SK-N-MC (cell line): ENCODE measurements around the gene FUCA1.
"Not testable (repeated sequence)": the region's sequence is repeated elsewhere in the genome, so short reads cannot be mapped to it uniquely, and the experiment has no call there.

ENCODE experiments used
- DNase-seq: peaks from one replicate; pipeline ENCODE4 v3.0.0-alpha.2; 2011; ENCODE audit warnings: low read depth, low spot score
- H3K27ac ChIP-seq: fragments of 200-600 bp; sonication (generic); 2 replicates; pipeline ENCODE4 v1.5.1; 2016; ENCODE audit warnings: mixed run types
- H3K36me3 ChIP-seq: fragments of 200-600 bp; sonication (generic); 2 replicates; pipeline ENCODE4 v1.6.1; 2017; ENCODE audit warnings: antibody characterized with exemption, low read length, mixed read lengths; ENCODE audit not compliant: insufficient read depth
- H3K4me3 ChIP-seq: fragments of 200-600 bp; sonication (generic); 2 replicates; pipeline ENCODE4 v1.5.1; 2016
- H3K9ac ChIP-seq: fragments of 200-600 bp; sonication (generic); 2 replicates; pipeline ENCODE4 v1.8.0; 2017; ENCODE audit warnings: mixed run types, mixed read lengths; ENCODE audit not compliant: insufficient read length
- H3K9me3 ChIP-seq: fragments of 200-600 bp; sonication (generic); 2 replicates; pipeline ENCODE4 v1.6.1; 2017; ENCODE audit warnings: low read depth, mild to moderate bottlenecking, antibody characterized with exemption, low read length, moderate library complexity, mixed read lengths
- EZH2 ChIP-seq: fragments of 200-600 bp; sonication (generic); IDR thresholded peaks from one replicate; pipeline ENCODE4 v1.6.1; 2017; ENCODE audit warnings: antibody characterized with exemption
- FOXP2 ChIP-seq: optimal IDR thresholded peaks from 2 replicates; pipeline ENCODE3; 2011; ENCODE audit warnings: mild to moderate bottlenecking, moderate library complexity; ENCODE audit not compliant: insufficient read depth; ENCODE audit errors: extremely low read length, control extremely low read depth
- POLR2AphosphoS5 ChIP-seq: IDR thresholded peaks from 2 replicates; pipeline ENCODE4 v1.6.1; 2012; ENCODE audit warnings: mild to moderate bottlenecking, low read depth, low read length, borderline replicate concordance

The FUCA1 gene

DNA sequence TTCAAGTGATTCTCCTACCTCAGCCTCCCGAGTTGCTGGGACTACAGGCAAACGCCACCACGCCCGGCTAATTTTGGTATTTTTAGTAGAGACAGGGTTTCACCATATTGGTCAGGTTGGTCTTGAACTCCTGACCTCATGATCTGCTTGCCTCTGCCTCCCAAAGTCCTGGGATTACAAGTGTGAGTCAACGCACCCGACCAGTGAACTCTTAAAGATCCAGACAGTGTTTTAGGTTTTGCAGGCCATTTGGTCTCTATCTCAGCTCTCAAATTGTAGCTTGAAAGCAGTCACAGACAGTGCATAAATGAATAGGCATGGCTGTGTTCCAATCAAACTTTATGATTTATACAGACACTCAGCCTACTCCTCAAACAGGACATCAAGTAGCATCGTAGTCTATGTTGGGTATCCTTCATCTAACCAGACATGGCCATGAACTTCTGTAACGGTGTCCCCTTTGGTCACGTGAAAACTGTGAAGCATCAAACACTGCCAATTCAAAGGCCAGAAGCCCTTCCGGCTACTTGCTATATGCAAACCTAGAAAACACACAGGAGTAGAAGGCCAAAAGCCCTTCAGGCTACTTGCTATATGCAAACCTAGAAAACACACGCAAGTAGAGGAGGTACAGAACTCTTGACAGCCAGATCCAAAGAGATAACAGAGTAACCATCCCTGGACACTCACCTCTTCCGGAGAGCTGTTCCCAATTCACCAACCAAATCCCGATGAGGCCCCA is 3.1 kb downstream of the FUCA1 start:
- DNase-seq = no peak
- Histone ChIP-seq H3K27ac (no peak overlapping the region), H3K9me3 (no peaks in the 10 kb centered on the region), H3K36me3 (peaks cover 44% of the 10 kb centered on the region), H3K4me3 (no peak overlapping the region), H3K9ac (no peak overlapping the region)
- TF ChIP-seq FOXP2 (no peak), EZH2 (no peak), POLR2AphosphoS5 (no peak)

DNA sequence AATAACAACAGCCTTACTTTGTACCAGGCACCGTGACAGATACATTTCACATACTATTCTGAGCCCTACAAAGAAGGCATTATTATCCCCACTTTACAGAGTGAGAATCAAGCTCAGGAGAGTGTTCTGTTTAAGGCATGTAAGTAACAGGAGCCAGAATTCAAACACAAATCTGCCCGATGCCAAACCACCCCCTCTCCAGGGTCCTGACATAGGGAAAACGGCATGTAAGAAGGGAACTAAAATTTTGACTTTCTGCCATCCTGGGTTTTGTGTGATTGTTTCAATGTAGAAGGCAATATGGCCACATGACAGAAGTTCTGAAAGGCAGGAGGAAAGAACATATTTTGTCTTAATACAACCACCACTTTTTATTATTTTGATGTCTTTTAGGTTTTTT is 5.5 kb downstream of the FUCA1 start:
- Histone ChIP-seq H3K4me3 (no peak overlapping the region), H3K36me3 (peaks cover 61% of the 10 kb centered on the region), H3K27ac (no peak overlapping the region), H3K9ac (no peak overlapping the region), H3K9me3 (no peaks in the 10 kb centered on the region)
- no peak for DNase-seq
- TF ChIP-seq EZH2 = no peak
- TF ChIP-seq FOXP2 = no peak
- TF ChIP-seq POLR2AphosphoS5 = no peak

GRCh38 chr1:23854568-23854967 is 13.5 kb downstream of the FUCA1 start:
- no peaks in the 10 kb centered on the region for H3K9me3 ChIP-seq
- peaks cover 30% of the 10 kb centered on the region for H3K36me3 ChIP-seq
- no peak overlapping the region for H3K4me3 ChIP-seq
- DNase-seq = no peak
- H3K27ac ChIP-seq = no peak overlapping the region
- H3K9ac ChIP-seq = no peak overlapping the region
- TF ChIP-seq FOXP2 (no peak), POLR2AphosphoS5 (no peak), EZH2 (no peak)

GRCh38 chr1:23853124-23853523 is 15.0 kb downstream of the FUCA1 start:
- not testable (repeated sequence) for H3K9me3 ChIP-seq
- peaks cover 28% of the 10 kb centered on the region for H3K36me3 ChIP-seq

DNA sequence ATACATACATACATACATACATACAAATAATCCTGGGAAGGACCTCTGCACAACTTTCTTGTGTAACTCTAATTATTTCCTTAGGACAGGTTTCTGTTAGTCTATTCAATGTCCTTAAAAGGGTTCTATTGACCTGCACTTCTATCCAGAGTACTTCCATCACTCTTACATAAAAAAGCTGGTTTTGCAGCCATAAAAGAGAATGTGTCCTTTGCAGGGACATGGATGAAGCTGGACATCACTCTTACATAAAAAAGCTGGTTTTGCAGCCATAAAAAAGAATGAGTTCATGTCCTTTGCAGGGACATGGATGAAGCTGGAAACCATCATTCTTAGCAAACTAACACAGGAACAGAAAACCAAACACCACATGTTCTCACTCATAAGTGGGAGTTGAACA is 16.7 kb downstream of the FUCA1 start:
- H3K9ac ChIP-seq, H3K4me3 ChIP-seq, H3K27ac ChIP-seq, DNase-seq, H3K9me3 ChIP-seq: not testable (repeated sequence)
- H3K36me3 ChIP-seq = peaks cover 41% of the 10 kb centered on the region

More at GRCh38 chr1:23853124-23853523, 15.0 kb downstream of the FUCA1 start:
- not testable (repeated sequence) for H3K9ac ChIP-seq, H3K27ac ChIP-seq, DNase-seq, H3K4me3 ChIP-seq

GRCh38 chr1:23848673-23849616 is 19.1 kb downstream of the FUCA1 start:
- no peak overlapping the region for H3K27ac ChIP-seq
- H3K4me3 ChIP-seq = no peak overlapping the region
- no peak for TF ChIP-seq EZH2
- no peak for TF ChIP-seq POLR2AphosphoS5
- DNase-seq = no peak
- no peaks in the 10 kb centered on the region; the same call in 1 of the 2 replicates for H3K9me3 ChIP-seq
- no peak overlapping the region for H3K9ac ChIP-seq
- peaks cover 38% of the 10 kb centered on the region for H3K36me3 ChIP-seq

DNA sequence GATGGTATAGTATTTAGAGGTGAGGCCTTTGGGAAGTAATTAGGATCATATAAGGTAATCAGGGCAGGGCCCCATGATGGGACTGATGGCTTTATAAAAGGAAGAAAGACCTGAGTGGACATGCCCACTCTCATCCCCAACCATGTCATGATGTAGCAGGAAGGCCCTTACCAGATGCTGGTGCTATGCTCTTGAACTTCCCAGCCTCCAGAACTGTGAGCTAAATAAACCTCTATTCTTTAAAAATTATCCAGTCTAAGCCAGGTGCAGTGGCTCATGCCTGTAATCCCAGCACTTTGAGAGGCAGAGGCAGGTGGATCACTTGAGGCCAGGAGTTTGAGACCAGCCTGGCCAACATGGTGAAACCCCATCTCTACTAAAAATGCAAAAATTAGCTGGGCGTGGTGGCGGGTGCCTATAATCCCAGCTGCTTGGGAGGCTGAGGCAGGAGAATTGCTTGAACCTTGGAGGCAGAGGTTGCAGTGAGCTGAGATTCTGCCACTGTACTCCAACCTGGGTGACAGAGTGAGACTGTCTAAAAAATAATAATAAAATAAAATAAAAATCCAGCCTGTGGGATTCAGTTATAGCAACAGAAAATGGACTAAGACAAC is 20.5 kb downstream of the FUCA1 start:
- peaks cover 38% of the 10 kb centered on the region for H3K36me3 ChIP-seq
- H3K27ac ChIP-seq, H3K4me3 ChIP-seq, H3K9me3 ChIP-seq, H3K9ac ChIP-seq, DNase-seq: not testable (repeated sequence)

GRCh38 chr1:23845163-23845562 is 22.9 kb downstream of the FUCA1 start:
- Histone ChIP-seq H3K9me3 (no peaks in the 10 kb centered on the region; the same call in 1 of the 2 replicates), H3K36me3 (peaks cover 38% of the 10 kb centered on the region), H3K4me3 (no peak overlapping the region), H3K9ac (no peak overlapping the region), H3K27ac (no peak overlapping the region)
- TF ChIP-seq POLR2AphosphoS5 (no peak), FOXP2 (no peak), EZH2 (no peak)
- no peak for DNase-seq

DNA sequence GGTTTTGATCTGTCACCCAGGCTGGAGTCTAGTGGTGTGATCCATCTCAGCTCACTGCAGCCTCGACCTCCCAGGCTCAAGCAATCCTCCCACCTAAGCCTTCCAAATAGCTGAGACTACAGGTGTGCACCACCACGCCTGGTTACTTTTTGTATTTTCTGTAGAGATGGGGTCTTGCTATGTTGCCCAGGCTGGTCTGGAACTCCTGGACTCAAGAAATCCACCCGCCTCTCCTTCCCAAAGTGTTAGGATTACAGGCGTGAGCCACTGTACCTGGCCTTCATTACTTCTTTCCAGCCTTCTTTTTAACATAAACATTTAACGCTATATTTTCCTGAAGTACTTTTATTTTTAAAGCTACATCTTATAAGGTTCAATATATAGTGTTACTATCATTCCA is 24.4 kb downstream of the FUCA1 start:
- no peak overlapping the region for H3K9ac ChIP-seq
- no peak for DNase-seq
- no peak overlapping the region for H3K4me3 ChIP-seq
- peaks cover 32% of the 10 kb centered on the region for H3K36me3 ChIP-seq
- no peak overlapping the region for H3K27ac ChIP-seq
- TF ChIP-seq POLR2AphosphoS5 = no peak
- no peak for TF ChIP-seq FOXP2
- TF ChIP-seq EZH2 = no peak
- H3K9me3 ChIP-seq = no peaks in the 10 kb centered on the region; the same call in 1 of the 2 replicates
